HG03521 (cell line): ENCODE measurements around the gene NKRF.

Experiments
- ATAC-seq: cut with Tn5 transposase; IDR thresholded peaks from one replicate; pipeline ENCODE4 v1.9.1; 2021; ENCODE audit warnings: mild to moderate bottlenecking, moderate library complexity; ENCODE audit not compliant: unreplicated experiment

NKRF gene

DNA sequence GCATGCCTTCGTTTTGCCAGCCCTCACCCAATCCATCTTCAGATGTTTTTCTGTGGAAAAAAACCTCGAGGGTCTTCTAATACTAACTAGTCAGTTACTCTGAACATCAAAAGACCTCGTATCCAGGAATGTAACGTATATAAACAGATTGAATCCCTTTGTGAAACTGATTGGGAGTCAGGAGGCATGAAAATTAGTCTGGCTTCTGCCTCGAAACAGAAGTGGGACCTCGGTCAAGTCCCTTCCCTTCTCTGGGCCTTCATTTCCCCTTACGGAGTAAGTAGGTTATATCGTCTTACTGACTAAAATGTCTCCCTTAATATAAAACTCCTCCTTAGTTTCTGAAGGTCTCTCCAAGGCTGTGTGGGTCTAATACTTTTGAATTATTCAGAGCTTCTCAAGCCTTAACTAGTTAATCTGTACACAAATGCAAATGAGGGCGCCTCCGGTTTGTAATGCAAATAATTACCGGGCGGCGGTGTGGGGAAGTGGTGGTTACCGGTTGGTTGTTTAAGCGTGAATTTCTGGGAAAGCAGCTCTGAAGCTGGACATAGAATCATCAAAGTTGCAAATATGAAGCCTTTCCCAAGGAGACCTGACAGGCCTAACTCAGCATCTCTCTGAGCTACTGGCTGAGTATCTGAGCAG lies 11.4 kb upstream of the NKRF start:
- ATAC-seq, result peak; percentile 45

DNA sequence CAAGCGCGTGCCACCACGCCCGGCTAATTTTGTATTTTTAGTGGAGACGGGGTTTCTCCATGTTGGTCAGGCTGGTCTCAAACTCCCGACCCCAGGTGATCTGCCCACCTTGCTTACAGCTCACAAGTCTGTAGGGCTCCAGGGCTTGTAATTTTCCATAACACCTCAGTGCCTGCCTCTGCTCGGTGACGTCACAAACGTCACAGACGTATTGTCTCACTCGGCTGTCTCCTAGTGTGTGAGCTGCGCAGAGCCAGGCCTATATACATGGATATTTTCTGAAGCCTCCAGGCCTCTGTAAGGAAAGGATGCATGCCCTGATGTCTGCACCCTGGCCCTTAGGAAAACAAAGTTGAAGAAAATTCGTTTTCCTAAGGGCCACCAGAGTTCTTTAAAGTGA lies 8.6 kb upstream of the NKRF start:
- no peak for ATAC-seq

DNA sequence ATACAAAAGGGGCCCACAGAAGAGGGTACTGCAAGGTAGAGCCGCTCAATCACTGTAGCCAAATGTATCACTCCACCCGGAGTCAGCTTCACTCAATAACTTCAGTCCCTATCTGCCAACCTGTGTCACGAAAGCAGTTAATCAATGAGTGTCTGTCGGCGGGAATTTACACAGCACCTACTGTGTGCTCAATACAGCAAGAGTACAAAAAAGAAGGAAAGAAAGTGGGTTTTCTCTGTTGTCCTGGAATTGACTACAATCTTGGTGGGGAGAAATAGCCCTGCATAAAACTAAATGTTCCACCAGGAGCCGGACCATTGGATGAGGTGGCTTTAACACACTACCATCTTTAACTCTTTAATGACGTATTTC lies 780 bp upstream of the NKRF start:
- ATAC-seq, result no peak

DNA sequence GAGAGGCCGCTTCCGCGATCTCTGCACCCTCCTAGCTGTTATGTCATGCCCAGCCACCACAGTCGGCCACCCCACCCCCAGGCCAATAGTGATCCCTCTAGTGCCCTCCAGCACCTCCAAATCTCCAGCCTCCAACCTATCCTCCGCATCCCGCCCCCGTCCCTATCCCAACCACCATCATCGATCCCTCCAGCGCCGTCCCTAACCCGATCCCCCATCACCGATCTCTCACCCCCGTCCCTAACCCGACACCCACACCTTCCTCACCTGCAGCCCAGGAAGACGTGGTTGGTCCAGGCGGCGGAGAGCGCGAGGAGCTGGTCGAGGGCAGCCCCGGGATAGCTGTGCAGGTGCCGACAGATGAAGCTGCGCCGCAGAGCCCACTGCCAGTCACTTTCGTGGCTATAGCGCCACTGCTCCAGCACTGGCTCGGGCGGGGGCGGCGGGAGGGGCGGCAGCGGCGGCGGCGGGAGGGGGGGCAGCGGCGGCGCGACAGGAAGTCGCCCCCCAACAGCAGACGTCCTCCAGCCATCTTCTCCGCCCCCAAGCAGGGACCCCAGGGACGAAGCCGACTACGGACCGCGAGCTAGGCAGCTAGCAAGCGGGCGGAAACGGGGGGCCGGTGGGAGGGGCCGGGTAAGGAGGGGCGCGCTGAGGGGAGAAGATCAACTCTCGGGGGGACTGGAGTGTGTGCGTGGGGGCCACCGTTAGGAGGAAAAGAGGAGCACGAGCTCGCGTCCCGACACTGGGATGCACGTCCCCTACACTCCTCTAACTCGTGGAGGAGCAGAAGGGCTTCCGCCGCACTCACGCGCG lies 552 bp downstream of the NKRF start:
- ATAC-seq, result peak; percentile 42

DNA sequence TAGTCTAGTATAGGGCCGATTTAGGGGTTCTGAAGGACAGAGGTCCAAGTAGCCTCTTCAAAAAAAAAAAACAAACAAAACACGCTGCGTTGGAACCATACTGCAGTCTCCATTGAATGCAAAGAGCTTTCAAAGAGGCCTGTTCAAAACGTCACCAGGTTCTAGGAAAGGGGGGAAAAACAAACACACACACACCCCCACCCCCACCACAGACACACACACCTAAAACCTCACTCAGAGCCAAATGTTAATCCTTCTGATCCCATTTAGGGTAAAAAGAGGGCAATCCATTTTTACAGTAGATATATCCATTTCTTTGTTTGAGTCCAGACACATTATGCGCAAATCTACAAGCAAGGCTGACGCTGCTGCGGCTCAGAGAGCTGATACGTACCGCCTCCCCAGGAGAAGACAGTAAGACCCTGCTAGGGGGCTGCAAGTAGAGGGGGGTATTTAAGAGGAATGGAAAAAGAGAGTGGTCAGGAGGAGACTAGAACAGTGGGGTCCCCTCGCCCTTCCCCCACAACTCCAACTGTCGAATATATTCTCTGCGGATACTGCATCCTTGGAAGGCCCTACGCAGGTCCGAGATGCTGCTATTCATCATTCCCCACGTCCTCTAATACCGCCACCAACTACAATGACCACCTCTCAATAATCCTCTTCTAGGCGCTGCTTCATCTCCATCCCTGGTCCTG lies 1.3 kb downstream of the NKRF start:
- no peak for ATAC-seq

DNA sequence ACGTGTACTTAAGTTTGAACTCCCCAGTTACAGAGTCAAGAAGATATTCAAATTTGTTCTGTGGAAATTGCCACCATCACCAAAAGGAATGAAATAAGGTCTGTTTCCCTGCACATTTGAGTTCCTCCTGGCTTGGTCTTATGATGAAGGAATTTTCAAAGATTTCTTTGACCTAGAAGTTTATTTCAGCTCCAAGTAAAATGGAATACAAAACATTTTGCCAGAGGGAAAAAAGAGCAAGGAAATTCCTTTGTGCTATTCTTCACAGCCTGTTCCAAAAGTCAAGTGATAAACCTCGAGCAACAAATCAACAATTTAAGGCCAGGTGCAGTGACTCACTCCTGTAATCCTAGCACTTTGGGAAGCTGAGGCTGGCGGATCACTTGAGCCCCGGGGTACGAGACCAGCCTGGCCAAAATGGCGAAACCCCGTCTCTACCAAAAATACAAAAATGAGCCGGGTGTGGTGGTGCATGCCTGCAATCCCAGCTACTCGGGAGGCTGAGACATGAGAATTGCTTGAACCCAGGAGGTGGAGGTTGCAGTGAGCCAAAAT lies 3.4 kb downstream of the NKRF start:
- ATAC-seq, result no peak

DNA sequence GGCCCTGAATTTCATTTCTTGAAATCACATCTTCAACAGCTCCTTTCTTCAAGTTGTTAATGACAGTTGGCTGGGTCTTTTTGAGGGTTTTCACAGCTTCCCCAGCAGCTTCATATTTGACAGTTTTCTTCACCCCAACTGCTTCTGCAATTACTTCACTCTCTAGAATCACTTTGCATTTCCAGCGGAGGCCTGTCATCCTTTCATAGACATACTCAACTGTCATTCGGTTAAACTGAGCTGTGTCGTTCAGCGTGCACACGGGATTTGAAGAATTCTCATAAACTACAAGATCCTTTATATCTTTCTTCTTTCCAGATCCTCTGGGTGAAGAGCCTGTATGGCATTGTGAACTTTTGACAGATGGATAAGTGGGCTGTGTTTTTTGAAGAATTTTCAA lies 16.4 kb downstream of the NKRF start:
- ATAC-seq, result no peak

DNA sequence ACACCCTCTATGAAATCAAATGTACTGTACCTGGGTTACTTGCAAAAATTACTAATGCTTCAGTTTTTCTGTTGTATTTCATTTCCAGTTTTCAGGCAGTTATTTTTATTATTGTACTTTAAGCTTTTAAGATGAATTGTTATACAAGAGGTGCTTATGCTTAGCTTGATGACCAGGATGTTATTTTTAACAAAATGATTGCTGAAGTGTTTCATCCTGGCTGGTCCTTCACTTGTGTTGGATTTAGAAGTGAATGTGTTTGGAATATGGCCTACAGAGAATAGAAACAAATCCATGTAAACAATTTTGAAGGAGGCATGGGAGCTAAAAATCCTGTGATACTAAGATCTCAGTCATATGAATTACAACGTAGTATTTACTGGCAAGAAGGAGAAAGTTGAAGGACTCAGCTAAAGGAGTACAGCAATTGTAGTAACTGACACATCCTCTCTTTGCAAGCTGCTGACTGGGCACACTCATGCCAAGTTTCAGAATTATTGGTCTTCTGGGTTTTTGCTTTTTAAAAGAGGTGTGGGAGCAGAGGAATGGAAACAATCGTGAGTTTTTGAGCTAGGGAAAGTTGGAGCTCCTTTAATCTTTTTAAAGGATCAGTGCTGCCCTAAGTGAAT lies 22.7 kb downstream of the NKRF start:
- no peak for ATAC-seq

DNA sequence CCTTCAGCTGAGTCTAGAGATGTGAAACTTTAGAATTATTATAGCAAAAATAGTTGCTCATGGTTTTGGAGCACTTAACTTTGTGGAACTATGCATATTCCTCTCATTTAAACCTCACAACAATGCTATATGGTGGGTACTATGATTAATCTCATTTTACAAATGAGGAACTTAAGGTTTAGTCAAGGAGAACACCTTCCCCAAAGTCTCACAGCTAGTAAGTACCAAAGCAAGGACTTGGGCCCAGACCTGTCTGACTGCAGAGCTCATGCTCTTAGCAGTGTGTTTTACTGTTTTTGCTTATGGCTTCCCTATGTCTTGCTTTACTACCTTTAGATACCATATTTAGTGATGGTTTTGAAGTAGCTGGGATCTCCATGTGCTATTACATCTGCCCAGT lies 26.8 kb downstream of the NKRF start:
- no peak for ATAC-seq

DNA sequence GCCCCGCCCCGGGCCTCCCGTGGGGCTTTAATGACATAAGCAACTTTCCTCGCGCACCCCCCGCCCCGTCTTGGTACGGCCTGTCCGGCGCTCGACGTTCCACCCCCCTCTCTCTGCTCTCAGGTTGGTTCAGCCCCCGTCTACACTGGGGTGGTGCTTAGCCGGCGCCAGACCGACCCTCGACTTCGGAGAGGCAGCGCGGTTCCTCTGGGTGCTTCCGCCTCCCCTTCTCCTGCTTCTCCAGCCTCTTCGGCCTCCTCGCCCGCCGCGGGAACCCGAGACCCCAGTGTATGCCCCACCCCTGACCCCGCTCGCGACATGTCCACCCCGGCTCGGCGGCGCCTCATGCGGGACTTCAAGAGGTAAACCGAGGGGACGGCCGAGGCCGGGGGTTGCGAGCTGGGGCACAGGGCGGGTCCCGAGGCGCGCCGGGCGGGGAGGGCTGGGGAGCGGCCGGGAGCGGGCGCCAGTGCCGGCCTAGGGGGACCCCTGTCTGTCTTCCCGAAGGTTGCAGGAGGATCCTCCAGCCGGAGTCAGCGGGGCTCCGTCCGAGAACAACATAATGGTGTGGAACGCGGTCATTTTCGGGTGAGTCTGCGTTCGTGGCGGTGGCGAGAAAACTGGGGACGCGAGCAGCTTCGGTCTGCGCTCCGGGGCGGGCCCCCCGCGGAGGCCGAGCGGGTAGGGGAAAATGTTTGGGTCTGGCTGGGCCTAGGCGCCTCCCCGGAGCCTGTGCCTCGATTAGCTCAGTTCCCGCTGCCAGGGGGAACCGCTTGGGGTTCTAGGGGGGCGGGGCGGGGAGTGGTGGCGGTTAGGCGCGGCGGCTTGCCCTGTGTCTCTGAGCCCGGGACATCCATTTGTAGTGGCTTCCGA lies 31.6 kb downstream of the NKRF start, which contains the start of gene UBE2A:
Gene UBE2A (plus strand): TSS at position 170 of the 873 bp plus-strand sequence. CDS start 149 bp downstream, at position 319.
- ATAC-seq, result peak; percentile 68

DNA sequence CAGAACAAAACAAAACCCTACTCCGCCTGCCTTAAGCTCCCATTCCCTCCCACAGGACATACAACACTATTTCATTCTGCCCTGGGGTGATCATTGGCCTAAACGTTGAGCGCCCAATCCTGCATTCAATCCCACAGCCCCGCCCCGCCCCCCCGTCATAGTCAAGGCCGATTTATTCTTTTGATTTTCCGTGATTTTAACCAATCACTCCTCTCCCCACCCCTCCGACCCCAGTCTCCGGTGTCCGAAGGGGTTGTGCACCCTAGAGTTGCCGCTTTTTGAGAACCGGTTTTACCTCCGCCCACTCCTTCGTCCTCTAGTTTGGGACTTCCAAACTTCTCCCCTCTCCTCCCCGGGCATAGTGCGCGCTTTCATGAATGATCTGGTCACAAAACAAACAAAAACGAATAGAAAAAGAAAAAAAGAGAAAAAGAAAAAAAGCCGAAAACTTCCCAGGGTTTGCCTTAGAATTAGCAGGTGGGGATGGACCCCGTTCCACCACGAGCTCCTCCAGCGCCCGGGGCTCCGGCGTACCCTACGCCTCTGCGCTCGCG lies 32.3 kb downstream of the NKRF start:
- ATAC-seq, result no peak

DNA sequence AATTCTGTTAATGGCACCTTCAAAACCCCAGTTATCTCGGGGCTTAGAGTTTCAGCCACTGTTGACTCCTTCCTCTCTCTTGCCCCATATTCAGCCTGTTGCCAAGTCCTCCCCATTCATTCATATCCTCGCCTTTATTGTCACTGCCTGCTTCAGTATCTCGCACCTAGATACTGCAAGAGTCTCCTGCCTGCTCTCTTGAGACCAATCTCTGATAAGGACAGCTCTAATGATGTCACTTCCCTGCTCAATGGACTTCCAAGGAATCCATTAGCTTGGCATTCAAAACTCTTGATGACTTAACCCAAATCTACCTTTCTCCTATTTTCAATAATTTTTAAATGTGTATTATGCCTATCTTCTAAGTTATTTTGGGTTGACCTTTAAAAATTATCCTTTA lies 33.0 kb downstream of the NKRF start:
- no peak for ATAC-seq

DNA sequence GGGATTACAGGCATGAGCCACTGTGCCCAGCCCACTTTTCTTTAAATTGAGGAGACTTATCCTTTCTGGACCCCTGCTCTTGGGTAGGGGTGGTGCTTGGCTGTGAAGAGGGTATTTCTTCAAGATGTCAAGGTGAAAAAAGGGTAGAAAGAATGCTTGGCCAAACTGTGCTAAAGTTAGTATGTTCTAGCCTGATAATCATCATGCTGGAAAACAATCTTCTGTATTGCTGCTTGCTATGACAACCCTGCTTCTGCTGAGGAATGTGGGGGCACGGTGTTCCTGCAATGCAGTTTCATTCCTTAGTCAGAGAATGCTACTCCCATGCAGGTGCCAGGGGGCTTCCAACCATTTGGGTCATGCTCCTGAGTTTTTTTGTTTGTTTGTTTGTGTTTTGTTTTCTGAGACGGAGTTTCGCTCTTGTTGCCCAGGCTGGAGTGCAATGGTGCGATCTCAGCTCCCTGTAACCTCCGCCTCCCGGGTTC lies 35.8 kb downstream of the NKRF start:
- ATAC-seq, result no peak

DNA sequence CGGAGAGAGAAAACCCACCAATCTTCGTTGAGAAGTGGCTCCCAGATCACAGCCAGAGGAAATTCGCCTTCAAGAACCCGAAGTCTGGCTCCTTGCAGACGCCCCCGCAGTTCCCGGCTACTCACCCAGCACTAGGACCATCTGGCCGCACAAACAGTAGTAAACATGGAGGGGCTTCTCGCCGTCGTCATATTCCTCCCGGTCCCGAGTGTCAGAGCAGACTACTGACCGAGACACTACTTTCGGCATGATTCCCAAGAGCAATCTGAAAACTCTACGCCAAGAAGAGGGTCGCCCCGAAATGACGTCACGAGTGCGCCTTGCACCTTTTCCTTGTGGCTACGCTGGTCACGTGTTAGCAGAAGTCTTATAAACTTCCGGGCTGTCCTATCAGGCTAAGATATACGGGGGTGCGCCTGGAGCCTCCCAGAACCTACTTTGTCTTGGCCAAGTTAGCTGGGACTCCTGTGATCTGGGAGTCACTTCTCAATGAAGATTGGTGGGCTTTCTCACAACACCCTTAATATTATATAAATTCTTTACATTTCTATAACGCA lies 41.0 kb downstream of the NKRF start, which contains the start of gene STEEP1:
Gene STEEP1 (minus strand): TSS at position 303 of the 557 bp plus-strand sequence. CDS start 54 bp downstream, at position 249.
- ATAC-seq, result peak; percentile 88

DNA sequence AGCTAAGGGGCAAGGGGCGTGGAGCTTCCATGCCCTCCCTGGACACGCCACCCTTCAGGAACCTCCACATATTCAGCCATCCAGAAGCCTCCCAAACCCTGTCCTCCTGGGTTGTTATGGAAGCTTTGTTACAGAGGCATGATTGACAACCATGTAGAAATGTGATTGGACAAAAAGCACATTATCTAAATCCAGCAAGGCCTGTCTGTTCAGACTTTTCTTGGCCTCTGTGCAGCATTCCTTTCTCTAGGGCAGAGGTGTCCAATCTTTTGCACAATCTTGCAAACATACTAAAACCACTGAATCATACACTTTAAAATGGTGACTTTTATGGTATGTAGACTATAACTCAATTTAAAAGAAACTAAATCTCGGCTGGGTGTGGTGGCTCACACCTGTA lies 53.7 kb downstream of the NKRF start:
- ATAC-seq, result no peak

DNA sequence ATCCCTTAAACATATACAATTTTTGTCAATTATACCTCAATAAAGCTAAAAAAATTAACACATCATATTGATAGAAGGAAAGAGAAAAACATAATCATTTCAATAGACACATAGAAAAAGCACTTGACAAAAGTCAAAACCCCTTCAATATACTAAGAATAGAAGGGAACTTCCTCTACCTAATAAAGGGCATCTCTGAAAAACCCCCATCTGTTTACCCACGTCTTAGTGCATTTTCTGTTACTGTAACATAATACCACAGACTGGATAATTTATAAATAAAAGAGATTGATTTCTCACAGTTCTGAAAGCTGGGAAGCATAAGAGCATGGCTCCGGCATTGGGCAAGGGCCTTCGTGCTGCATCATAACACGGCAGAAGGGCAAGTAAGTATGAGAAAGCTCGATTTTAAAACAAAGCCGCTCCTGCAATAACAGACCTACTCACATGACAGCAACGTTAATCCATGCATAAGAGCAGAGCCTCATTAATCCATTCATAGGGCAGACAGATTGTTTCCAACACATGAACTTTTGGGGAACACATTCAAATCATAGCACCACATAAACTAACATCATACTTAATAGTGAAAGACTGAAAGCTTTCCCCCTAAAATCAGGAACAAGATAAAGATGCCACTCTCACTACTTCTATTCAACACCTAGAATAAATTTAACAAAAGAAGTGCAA lies 56.8 kb downstream of the NKRF start:
- no peak for ATAC-seq

DNA sequence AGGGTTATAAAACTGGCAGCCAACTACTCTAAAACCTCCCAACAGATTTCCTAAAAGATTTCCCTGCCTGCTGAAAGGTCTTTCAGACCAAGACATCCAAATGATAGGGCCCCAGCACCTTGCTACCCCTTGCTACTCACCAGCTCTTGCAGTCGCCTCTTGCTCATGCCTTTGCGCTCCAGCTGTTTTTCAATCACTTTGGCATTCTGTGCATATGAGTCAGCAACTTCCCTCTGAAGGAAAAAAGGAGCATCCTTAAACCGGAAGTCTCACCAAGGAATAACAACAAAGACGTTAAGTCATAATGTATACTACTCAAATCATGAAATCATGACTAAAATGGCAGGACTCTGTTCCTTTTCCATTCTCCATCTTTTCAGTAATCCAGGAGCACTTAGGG lies 65.0 kb downstream of the NKRF start:
- no peak for ATAC-seq

DNA sequence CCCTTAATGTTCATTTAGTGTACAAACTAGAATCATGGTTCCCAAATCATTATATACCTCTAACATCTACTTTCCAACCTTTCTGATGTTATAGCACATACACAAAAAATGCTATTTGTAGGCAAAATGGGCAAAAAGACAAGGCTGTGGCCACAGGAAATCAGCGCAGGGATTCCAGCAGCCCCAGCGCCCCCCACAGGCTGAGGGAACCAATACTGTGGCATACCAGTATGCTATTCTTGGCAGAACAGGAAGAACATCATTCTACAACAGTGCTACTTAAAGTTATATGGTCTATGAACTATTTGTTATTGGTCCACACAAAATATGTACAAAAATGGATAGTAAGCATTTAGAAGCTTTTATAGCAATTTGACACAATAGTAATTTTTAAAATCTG lies 66.4 kb downstream of the NKRF start:
- no peak for ATAC-seq
